Measurements from ENCODE around the gene THSD7B.
"Not testable (repeated sequence)": the region's sequence is repeated elsewhere in the genome, so short reads cannot be mapped to it uniquely, and the experiment has no call there.

- not testable (repeated sequence) for TF ChIP-seq CTCF, POLR2A (IDR thresholded peaks at IDR 0.05)
Measured at GRCh38 chr2:137587834-137588233, 822.5 kb downstream of the THSD7B start.
